Measurements from ENCODE around the gene RIMBP3C. TPM values are rescaled to one million over a fixed set of nuclear protein-coding genes. Genes with fewer than 3 reads are reported as not detected.
"Not testable (repeated sequence)": the region's sequence is repeated elsewhere in the genome, so short reads cannot be mapped to it uniquely, and the experiment has no call there.

Gene RIMBP3C
- total and polyA plus RNA-seq, 7 donors = 0.01 to 0.04 (median 0.04) TPM; not detected in 4

- H3K27ac ChIP-seq = no peak overlapping the region
- no peaks in the 10 kb centered on the region for H3K9me3 ChIP-seq
- no peak for ATAC-seq
- H3K27me3 ChIP-seq (ENCODE audit: insufficient read depth in 3 of 3, low read length in 2 of 3) = no peaks in the 10 kb centered on the region
- H3K36me3 ChIP-seq (ENCODE audit: insufficient read depth in 1 of 2, low read depth in 1 of 2) = no peaks in the 10 kb centered on the region
- TF ChIP-seq CTCF (IDR thresholded peaks at IDR 0.05) = no peak
- H3K4me3 ChIP-seq = no peak overlapping the region
- intact Hi-C loops (cut with DNase I) = no loop called here
- no peak for DNase-seq
- 77 to 83% (median 79%) methylated on average over 6 of the region's 6 CpGs for WGBS, 3 donors
- peaks cover 7% of the 10 kb centered on the region for H3K4me1 ChIP-seq
These were observed 13.2 kb upstream of the RIMBP3C start for GRCh38 chr22:21564411-21564810.

GRCh38 chr22:21563912-21564311, 12.7 kb upstream of the RIMBP3C start:
- Histone ChIP-seq H3K4me1 (peaks cover 2% of the 10 kb centered on the region), H3K9me3 (no peaks in the 10 kb centered on the region), H3K36me3 (ENCODE audit: insufficient read depth in 1 of 2, low read depth in 1 of 2) (no peaks in the 10 kb centered on the region), H3K27ac (no peak overlapping the region), H3K27me3 (ENCODE audit: insufficient read depth in 3 of 3, low read length in 2 of 3) (no peaks in the 10 kb centered on the region), H3K4me3 (no peak overlapping the region)
- no peak for TF ChIP-seq CTCF (IDR thresholded peaks at IDR 0.05)
- intact Hi-C loops (cut with DNase I) = no loop called here
- WGBS, 3 donors = 90 to 95% (median 90%) methylated on average over 8 of the region's 8 CpGs
- DNase-seq = no peak
- ATAC-seq = no peak

DNA sequence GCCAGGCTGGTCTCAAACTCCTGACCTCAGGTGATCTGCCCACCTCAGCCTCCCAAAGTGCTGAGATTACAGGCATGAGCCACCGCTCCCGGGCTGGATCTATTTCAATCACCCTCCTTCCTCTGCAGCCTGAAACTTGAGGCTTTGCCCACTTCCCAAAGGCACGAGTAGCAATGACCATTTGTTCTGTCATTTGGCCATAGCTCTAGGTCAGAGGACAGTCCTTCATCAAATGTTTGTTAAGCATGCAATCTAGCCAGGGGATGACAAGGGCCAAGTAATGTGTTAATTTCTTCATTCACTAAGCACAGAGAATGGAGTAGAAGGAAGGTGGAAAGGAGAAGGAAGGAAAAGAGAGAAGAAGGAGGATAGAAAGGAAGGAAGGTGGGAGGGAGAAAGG, 9.4 kb upstream of the RIMBP3C start:
- H3K27ac ChIP-seq; DNase-seq; H3K27me3 ChIP-seq (ENCODE audit: insufficient read depth in 3 of 3, low read length in 2 of 3); H3K4me3 ChIP-seq; ATAC-seq; H3K9me3 ChIP-seq; intact Hi-C loops (cut with DNase I); H3K36me3 ChIP-seq (ENCODE audit: insufficient read depth in 1 of 2, low read depth in 1 of 2); H3K4me1 ChIP-seq: not testable (repeated sequence)
- WGBS, 3 donors = 0% methylated on average over 1 of the region's 3 CpGs; no CpG with 5 or more reads in 2 of the 3 donors

DNA sequence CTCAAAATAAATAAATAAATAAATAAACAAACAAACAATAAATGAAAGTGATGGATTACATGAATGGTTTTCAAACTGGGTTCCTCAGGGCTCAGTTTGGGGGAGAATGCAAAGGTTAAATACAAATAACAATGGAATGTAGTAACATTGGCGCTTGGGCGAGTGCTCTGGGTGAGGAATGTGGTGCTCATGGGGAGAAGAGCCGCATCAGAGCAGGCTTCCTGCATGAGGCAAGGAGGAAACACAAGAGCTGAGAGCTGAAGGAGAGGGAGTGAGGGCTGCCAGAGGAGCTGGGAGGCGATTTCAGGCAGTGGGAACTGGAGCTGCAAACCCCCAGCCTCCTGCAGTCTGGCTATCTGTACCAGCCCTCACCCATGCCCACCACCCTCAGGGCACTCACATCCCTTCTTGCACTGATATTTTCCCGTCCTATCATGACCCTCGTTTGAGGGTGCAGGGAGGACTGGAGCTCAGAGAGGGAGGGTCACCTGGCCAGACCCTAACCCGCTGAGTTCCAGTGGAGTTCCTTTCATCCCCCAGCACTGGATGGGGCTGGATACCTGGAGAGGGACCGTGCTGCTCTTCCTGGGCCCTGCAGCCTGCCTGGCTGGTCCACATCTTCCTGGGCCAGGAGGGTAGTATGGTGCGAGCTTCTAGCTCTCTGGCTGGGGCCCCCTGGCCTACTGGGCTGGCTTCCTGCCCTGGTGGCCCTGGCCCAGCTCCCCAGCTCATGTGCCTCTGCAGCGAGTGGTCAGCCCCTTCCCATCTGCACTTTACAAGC, 8.3 kb upstream of the RIMBP3C start:
- WGBS, 3 donors = 73 to 80% (median 74%) methylated on average over 5 of the region's 10 CpGs
- H3K36me3 ChIP-seq (ENCODE audit: insufficient read depth in 1 of 2, low read depth in 1 of 2); H3K27ac ChIP-seq; DNase-seq; H3K27me3 ChIP-seq (ENCODE audit: insufficient read depth in 3 of 3, low read length in 2 of 3); H3K4me3 ChIP-seq; intact Hi-C loops (cut with DNase I); H3K4me1 ChIP-seq; H3K9me3 ChIP-seq: not testable (repeated sequence)
- peak in 1 of 4 donors; percentile 12 for ATAC-seq

GRCh38 chr22:21550678-21551047, 598 bp downstream of the RIMBP3C start:
- H3K36me3 ChIP-seq (ENCODE audit: insufficient read depth in 1 of 2, low read depth in 1 of 2); H3K4me1 ChIP-seq; H3K27ac ChIP-seq; H3K4me3 ChIP-seq; intact Hi-C loops (cut with DNase I); H3K9me3 ChIP-seq; DNase-seq; H3K27me3 ChIP-seq (ENCODE audit: insufficient read depth in 3 of 3, low read length in 2 of 3): not testable (repeated sequence)
- no CpG with 5 or more reads among the region's 44 CpGs for WGBS, 3 donors
- peak in 2 of 4 donors; percentile 70 to 78 for ATAC-seq

- H3K4me1 ChIP-seq; H3K27ac ChIP-seq; H3K4me3 ChIP-seq; H3K9me3 ChIP-seq; H3K27me3 ChIP-seq (ENCODE audit: insufficient read depth in 3 of 3, low read length in 2 of 3); DNase-seq; intact Hi-C loops (cut with DNase I); H3K36me3 ChIP-seq (ENCODE audit: insufficient read depth in 1 of 2, low read depth in 1 of 2): not testable (repeated sequence)
- WGBS, 3 donors = no CpG with 5 or more reads among the region's 62 CpGs
- ATAC-seq = peak; percentile 84 to 95 (median 89)
These were observed 1.1 kb downstream of the RIMBP3C start for GRCh38 chr22:21550008-21550677.

DNA sequence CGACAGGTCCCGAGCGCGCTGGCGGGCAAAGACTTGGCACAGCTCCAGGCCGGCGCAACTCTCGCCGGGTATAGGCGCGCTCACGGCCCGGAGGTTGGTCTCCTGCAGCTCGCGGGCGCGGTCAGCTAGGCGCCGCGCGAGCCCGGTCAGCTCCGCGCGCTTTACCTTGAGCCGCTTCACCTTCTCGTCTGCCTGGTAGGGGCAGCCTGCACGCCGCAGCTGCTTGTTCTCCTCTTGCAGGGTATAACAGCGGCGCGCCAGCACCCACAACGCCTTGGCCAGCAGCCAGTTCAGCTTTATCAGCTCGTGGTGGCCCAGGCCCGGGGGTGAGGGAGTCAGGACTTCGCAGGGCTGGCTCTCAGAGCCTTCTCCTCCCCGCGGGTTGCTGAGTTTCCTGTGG, 1.7 kb downstream of the RIMBP3C start:
- H3K4me1 ChIP-seq; H3K4me3 ChIP-seq; H3K9me3 ChIP-seq; intact Hi-C loops (cut with DNase I); H3K27me3 ChIP-seq (ENCODE audit: insufficient read depth in 3 of 3, low read length in 2 of 3); DNase-seq; H3K36me3 ChIP-seq (ENCODE audit: insufficient read depth in 1 of 2, low read depth in 1 of 2); H3K27ac ChIP-seq: not testable (repeated sequence)
- WGBS, 3 donors = no CpG with 5 or more reads among the region's 38 CpGs
- peak in 3 of 4 donors; percentile 11 to 29 (median 14) for ATAC-seq

GRCh38 chr22:21544432-21545322, 6.6 kb downstream of the RIMBP3C start:
- H3K4me1 ChIP-seq; H3K36me3 ChIP-seq (ENCODE audit: insufficient read depth in 1 of 2, low read depth in 1 of 2); ATAC-seq; H3K9me3 ChIP-seq; intact Hi-C loops (cut with DNase I); H3K27ac ChIP-seq; H3K4me3 ChIP-seq; DNase-seq; H3K27me3 ChIP-seq (ENCODE audit: insufficient read depth in 3 of 3, low read length in 2 of 3): not testable (repeated sequence)
- WGBS, 3 donors = 85 to 100% (median 88%) methylated on average over 1 to 2 of the region's 17 CpGs

DNA sequence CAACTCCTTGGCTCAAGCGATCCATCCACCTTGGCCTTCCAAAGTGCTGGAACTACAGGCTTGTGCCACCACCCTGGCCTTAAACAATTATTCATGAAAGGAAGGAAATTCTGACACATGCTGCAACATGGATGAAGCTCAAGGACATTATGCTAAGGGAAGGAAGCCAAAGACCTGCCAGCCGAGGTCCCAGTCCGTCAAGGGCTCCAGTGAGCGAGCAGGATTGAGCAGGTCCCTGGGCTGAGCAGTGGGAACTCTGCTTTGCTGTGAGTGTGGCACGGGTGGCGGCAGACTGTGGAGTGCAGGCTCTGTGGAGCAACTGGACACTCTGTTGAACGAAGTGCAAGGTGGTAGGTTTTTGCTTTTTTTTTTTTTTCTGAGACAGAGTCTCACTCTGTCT, 11.4 kb downstream of the RIMBP3C start:
- H3K27me3 ChIP-seq (ENCODE audit: insufficient read depth in 3 of 3, low read length in 2 of 3); ATAC-seq; H3K4me3 ChIP-seq; DNase-seq; H3K27ac ChIP-seq; H3K4me1 ChIP-seq; H3K9me3 ChIP-seq; H3K36me3 ChIP-seq (ENCODE audit: insufficient read depth in 1 of 2, low read depth in 1 of 2); intact Hi-C loops (cut with DNase I): not testable (repeated sequence)
- no CpG with 5 or more reads among the region's 7 CpGs for whole genome bisulfite sequencing, 3 donors
